ENCODE data around the gene CRB2.

Gene CRB2

GRCh38 chr9:123359106-123359505 is 3.1 kb downstream of the CRB2 start (continued):
- TF ChIP-seq, protein P1, sequence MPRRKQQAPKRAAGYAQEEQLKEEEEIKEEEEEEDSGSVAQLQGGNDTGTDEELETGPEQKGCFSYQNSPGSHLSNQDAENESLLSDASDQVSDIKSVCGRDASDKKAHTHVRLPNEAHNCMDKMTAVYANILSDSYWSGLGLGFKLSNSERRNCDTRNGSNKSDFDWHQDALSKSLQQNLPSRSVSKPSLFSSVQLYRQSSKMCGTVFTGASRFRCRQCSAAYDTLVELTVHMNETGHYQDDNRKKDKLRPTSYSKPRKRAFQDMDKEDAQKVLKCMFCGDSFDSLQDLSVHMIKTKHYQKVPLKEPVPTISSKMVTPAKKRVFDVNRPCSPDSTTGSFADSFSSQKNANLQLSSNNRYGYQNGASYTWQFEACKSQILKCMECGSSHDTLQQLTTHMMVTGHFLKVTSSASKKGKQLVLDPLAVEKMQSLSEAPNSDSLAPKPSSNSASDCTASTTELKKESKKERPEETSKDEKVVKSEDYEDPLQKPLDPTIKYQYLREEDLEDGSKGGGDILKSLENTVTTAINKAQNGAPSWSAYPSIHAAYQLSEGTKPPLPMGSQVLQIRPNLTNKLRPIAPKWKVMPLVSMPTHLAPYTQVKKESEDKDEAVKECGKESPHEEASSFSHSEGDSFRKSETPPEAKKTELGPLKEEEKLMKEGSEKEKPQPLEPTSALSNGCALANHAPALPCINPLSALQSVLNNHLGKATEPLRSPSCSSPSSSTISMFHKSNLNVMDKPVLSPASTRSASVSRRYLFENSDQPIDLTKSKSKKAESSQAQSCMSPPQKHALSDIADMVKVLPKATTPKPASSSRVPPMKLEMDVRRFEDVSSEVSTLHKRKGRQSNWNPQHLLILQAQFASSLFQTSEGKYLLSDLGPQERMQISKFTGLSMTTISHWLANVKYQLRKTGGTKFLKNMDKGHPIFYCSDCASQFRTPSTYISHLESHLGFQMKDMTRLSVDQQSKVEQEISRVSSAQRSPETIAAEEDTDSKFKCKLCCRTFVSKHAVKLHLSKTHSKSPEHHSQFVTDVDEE (CRISPR knock-in tag; IDR thresholded peaks at IDR 0.05), result no peak
- TF ChIP-seq POU6F1 (CRISPR knock-in tag; IDR thresholded peaks at IDR 0.05; ENCODE audit: borderline replicate concordance, low read depth) (no peak), TOX (CRISPR knock-in tag; IDR thresholded peaks at IDR 0.05; ENCODE audit: borderline replicate concordance) (no peak)

DNA sequence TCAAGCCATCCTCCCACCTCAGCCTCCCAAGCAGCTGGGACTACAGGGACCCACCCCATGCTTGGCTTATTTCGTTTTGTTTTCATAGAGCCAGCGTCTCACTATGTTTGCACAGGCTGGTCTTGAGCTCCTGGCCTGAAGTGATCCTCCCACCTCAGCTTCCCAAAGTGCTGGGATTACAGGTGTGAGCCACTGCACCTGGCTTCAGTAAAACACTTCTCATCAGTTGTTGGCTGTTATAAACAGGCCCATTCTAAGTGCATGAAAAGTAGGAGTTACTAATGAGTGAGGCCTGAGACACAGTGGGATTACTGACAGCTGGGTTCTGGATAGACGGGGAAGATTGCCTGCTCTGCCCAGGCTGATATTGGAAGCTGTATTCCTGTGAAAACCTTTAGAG is 3.5 kb downstream of the CRB2 start:
- no peak for ATAC-seq
- TF ChIP-seq TCF4 (CRISPR knock-in tag; IDR thresholded peaks at IDR 0.05; ENCODE audit: borderline replicate concordance) (no peak), PPARA (CRISPR knock-in tag; IDR thresholded peaks at IDR 0.05; ENCODE audit: borderline replicate concordance) (no peak), CSRNP3 (CRISPR knock-in tag; IDR thresholded peaks at IDR 0.05) (no peak), OSR1 (CRISPR knock-in tag; IDR thresholded peaks at IDR 0.05) (no peak), GLIS3 (CRISPR knock-in tag; IDR thresholded peaks at IDR 0.05) (no peak), ZNF8 (CRISPR knock-in tag; IDR thresholded peaks at IDR 0.05) (no peak), ZFP30 (CRISPR knock-in tag; IDR thresholded peaks at IDR 0.05) (no peak), SNAI2 (CRISPR knock-in tag; IDR thresholded peaks at IDR 0.05) (no peak), ESRRG (CRISPR knock-in tag; IDR thresholded peaks at IDR 0.05) (no peak), ZNF565 (CRISPR knock-in tag; conservative IDR thresholded peaks at IDR 0.05; ENCODE audit: low read depth) (no peak), POU6F1 (CRISPR knock-in tag; IDR thresholded peaks at IDR 0.05; ENCODE audit: borderline replicate concordance, low read depth) (no peak), ARNTL (CRISPR knock-in tag; IDR thresholded peaks at IDR 0.05; ENCODE audit: borderline replicate concordance, low read depth) (no peak), RARB (CRISPR knock-in tag; IDR thresholded peaks at IDR 0.05) (no peak), ZFP3 (CRISPR knock-in tag; IDR thresholded peaks at IDR 0.05) (no peak), TOX (CRISPR knock-in tag; IDR thresholded peaks at IDR 0.05; ENCODE audit: borderline replicate concordance) (no peak), ZNF70 (CRISPR knock-in tag; IDR thresholded peaks at IDR 0.05) (no peak), ISL1 (CRISPR knock-in tag; IDR thresholded peaks at IDR 0.05) (no peak), BACH2 (CRISPR knock-in tag; IDR thresholded peaks at IDR 0.05; ENCODE audit: borderline replicate concordance) (no peak)
- TF ChIP-seq, protein P2, sequence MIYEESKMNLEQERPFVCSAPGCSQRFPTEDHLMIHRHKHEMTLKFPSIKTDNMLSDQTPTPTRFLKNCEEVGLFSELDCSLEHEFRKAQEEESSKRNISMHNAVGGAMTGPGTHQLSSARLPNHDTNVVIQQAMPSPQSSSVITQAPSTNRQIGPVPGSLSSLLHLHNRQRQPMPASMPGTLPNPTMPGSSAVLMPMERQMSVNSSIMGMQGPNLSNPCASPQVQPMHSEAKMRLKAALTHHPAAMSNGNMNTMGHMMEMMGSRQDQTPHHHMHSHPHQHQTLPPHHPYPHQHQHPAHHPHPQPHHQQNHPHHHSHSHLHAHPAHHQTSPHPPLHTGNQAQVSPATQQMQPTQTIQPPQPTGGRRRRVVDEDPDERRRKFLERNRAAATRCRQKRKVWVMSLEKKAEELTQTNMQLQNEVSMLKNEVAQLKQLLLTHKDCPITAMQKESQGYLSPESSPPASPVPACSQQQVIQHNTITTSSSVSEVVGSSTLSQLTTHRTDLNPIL (CRISPR knock-in tag; IDR thresholded peaks at IDR 0.05; ENCODE audit: low read depth), result no peak
- TF ChIP-seq, protein P1 (CRISPR knock-in tag; IDR thresholded peaks at IDR 0.05), result no peak
